ENCODE data around the gene CD2AP.

The CD2AP gene

GRCh38 chr6:47663462-47664216 is 186.1 kb downstream of the CD2AP start:
- in situ Hi-C loops (cut with HindIII; ENCODE audit: low sequenced_read_pairs) = no loop called here
- no peak for TF ChIP-seq CTCF (IDR thresholded peaks at IDR 0.05; ENCODE audit: low read depth, low read length, missing control alignments)
- no peak for DNase-seq (ENCODE audit: low read depth)
- H3K4me3 ChIP-seq (ENCODE audit: low read depth, low read length) = no peak overlapping the region

- in situ Hi-C loops (cut with HindIII; ENCODE audit: low sequenced_read_pairs) = no loop called here
- no peak overlapping the region for H3K4me3 ChIP-seq (ENCODE audit: low read depth, low read length)
- no peak for DNase-seq (ENCODE audit: low read depth)
- no peak for TF ChIP-seq CTCF (IDR thresholded peaks at IDR 0.05; ENCODE audit: low read depth, low read length, missing control alignments)
Measured at GRCh38 chr6:47665112-47665511, 187.5 kb downstream of the CD2AP start.

- in situ Hi-C loops (cut with HindIII; ENCODE audit: low sequenced_read_pairs) = no loop called here
- no peak for TF ChIP-seq CTCF (IDR thresholded peaks at IDR 0.05; ENCODE audit: low read depth, low read length, missing control alignments)
- no peak for DNase-seq (ENCODE audit: low read depth)
- no peak overlapping the region for H3K4me3 ChIP-seq (ENCODE audit: low read depth, low read length)
Measured at GRCh38 chr6:47669684-47670513, 192.3 kb downstream of the CD2AP start.

GRCh38 chr6:47670851-47671250 is 193.3 kb downstream of the CD2AP start:
- no peak for TF ChIP-seq CTCF (IDR thresholded peaks at IDR 0.05; ENCODE audit: low read depth, low read length, missing control alignments)
- DNase-seq (ENCODE audit: low read depth) = no peak

GRCh38 chr6:47671777-47672176 is 194.2 kb downstream of the CD2AP start:
- TF ChIP-seq CTCF (IDR thresholded peaks at IDR 0.05; ENCODE audit: low read depth, low read length, missing control alignments) = no peak
- DNase-seq (ENCODE audit: low read depth) = no peak
- no peak overlapping the region for H3K4me3 ChIP-seq (ENCODE audit: low read depth, low read length)
- in situ Hi-C loops (cut with HindIII; ENCODE audit: low sequenced_read_pairs) = no loop called here

More at GRCh38 chr6:47670851-47671250, 193.3 kb downstream of the CD2AP start:
- in situ Hi-C loops (cut with HindIII; ENCODE audit: low sequenced_read_pairs) = no loop called here
- no peak overlapping the region for H3K4me3 ChIP-seq (ENCODE audit: low read depth, low read length)

- DNase-seq (ENCODE audit: low read depth) = no peak
- no peak overlapping the region for H3K4me3 ChIP-seq (ENCODE audit: low read depth, low read length)
- no peak for TF ChIP-seq CTCF (IDR thresholded peaks at IDR 0.05; ENCODE audit: low read depth, low read length, missing control alignments)
- in situ Hi-C loops (cut with HindIII; ENCODE audit: low sequenced_read_pairs) = no loop called here
Measured at GRCh38 chr6:47672816-47673215, 195.2 kb downstream of the CD2AP start.

Measured in astrocyte of the cerebellum (primary cell).